ENCODE measurements around the gene AMPH.
"Not testable (repeated sequence)": the region's sequence is repeated elsewhere in the genome, so short reads cannot be mapped to it uniquely, and the experiment has no call there.

The AMPH gene

GRCh38 chr7:38350777-38351176 is 280.4 kb downstream of the AMPH start:
- not testable (repeated sequence) for DNase-seq (ENCODE audit: low read depth in 2 of 2)

GRCh38 chr7:38349869-38350583 is 281.1 kb downstream of the AMPH start:
- not testable (repeated sequence) for DNase-seq (ENCODE audit: low read depth in 2 of 2)

GRCh38 chr7:38349126-38349795 is 281.9 kb downstream of the AMPH start:
- not testable (repeated sequence) for DNase-seq (ENCODE audit: low read depth in 2 of 2)

GRCh38 chr7:38345299-38346172 is 285.6 kb downstream of the AMPH start:
- not testable (repeated sequence) for DNase-seq (ENCODE audit: low read depth in 2 of 2)

- DNase-seq (ENCODE audit: low read depth in 2 of 2): not testable (repeated sequence)
Observed at GRCh38 chr7:38344741-38345140, 286.4 kb downstream of the AMPH start.

GRCh38 chr7:38342135-38342534 is 289.0 kb downstream of the AMPH start:
- not testable (repeated sequence) for DNase-seq (ENCODE audit: low read depth in 2 of 2)

GRCh38 chr7:38341172-38341705 is 289.9 kb downstream of the AMPH start:
- DNase-seq (ENCODE audit: low read depth in 2 of 2): not testable (repeated sequence)

- DNase-seq (ENCODE audit: low read depth in 2 of 2): no peak
Observed at GRCh38 chr7:38339953-38340819, 291.0 kb downstream of the AMPH start.

- DNase-seq (ENCODE audit: low read depth in 2 of 2): not testable (repeated sequence)
Observed at GRCh38 chr7:38336148-38336515, 295.0 kb downstream of the AMPH start.

- peak; percentile 62 to 64 for DNase-seq (ENCODE audit: low read depth in 2 of 2)
Observed at GRCh38 chr7:38335492-38336147, 295.6 kb downstream of the AMPH start.

- no peak for DNase-seq (ENCODE audit: low read depth in 2 of 2)
Observed at GRCh38 chr7:38335128-38335491, 296.1 kb downstream of the AMPH start.

- DNase-seq (ENCODE audit: low read depth in 2 of 2): no peak
Observed at GRCh38 chr7:38334163-38334562, 297.0 kb downstream of the AMPH start.
